HT1080 (cell line): Measurements from ENCODE around the gene TMEM171. TPM values are rescaled to one million over a fixed set of nuclear protein-coding genes. Genes with fewer than 3 reads are reported as not detected.

Source experiments
- DNase-seq: peaks from one replicate; pipeline ENCODE4 v3.0.0-alpha.2; 2015; ENCODE audit warnings: low read depth
- total RNA-seq: library from RNA; depleted of rRNA; stranded (reverse); fragments of >200 nt; shearing (Covaris generic); gene quantifications from 2 replicates; pipeline ENCODE4 v1.2.3, GENCODE V29; 2014

The TMEM171 gene
- total RNA-seq, 1 experiment from 2014 or later = not detected

GRCh38 chr5:73151766-73152410 lies 31.5 kb downstream of the TMEM171 start:
- no peak for DNase-seq

- DNase-seq = no peak
These were observed 32.3 kb downstream of the TMEM171 start for GRCh38 chr5:73152411-73153388.

GRCh38 chr5:73153513-73153912 lies 33.1 kb downstream of the TMEM171 start:
- DNase-seq = no peak

GRCh38 chr5:73154208-73155006 lies 34.0 kb downstream of the TMEM171 start:
- DNase-seq = peak; percentile 26

GRCh38 chr5:73155271-73156222 lies 35.2 kb downstream of the TMEM171 start:
- peak; percentile 43 for DNase-seq

- DNase-seq = no peak
These were observed 37.3 kb downstream of the TMEM171 start for GRCh38 chr5:73157414-73158303.

GRCh38 chr5:73158313-73158712 lies 37.9 kb downstream of the TMEM171 start:
- DNase-seq = no peak

- DNase-seq = peak; percentile 20
These were observed 39.9 kb downstream of the TMEM171 start for GRCh38 chr5:73160239-73160671.

GRCh38 chr5:73170522-73170921 lies 50.1 kb downstream of the TMEM171 start:
- peak; percentile 34 for DNase-seq

GRCh38 chr5:73171495-73171894 lies 51.1 kb downstream of the TMEM171 start:
- DNase-seq = no peak

- no peak for DNase-seq
These were observed 52.6 kb downstream of the TMEM171 start, which contains the start of gene TMEM174 for GRCh38 chr5:73172951-73173350. Gene TMEM174 (plus strand): TSS chr5:73173193. CDS start chr5:73173244, 51 bp downstream.

- DNase-seq = no peak
These were observed 53.9 kb downstream of the TMEM171 start for GRCh38 chr5:73174100-73174815.

GRCh38 chr5:73176250-73176649 lies 55.9 kb downstream of the TMEM171 start:
- DNase-seq = no peak

- no peak for DNase-seq
These were observed 57.9 kb downstream of the TMEM171 start for GRCh38 chr5:73178265-73178664.

- no peak for DNase-seq
These were observed 59.4 kb downstream of the TMEM171 start for GRCh38 chr5:73179730-73180129.

GRCh38 chr5:73180566-73180965 lies 60.2 kb downstream of the TMEM171 start:
- peak; percentile 71 for DNase-seq
